Uterus (tissue), 2 donors: ENCODE results near the gene KCNAB1.

Experiments
- CTCF ChIP-seq, 4 experiments: fragments of 200-600 bp in 2 of 4; fragments of 450-650 bp in 2 of 4; sonication (generic) in 2 of 4; IDR thresholded peaks; one replicate each; pipeline ENCODE4 v1.5.1; 2016 to 2019; ENCODE audit warnings: antibody characterized with exemption in 4 of 4, mild to moderate bottlenecking in 2 of 4, moderate library complexity in 1 of 4
- POLR2A ChIP-seq, 2 donors: fragments of 450-650 bp; IDR thresholded peaks; one replicate each; pipeline ENCODE4 v1.6.1; 2016; ENCODE audit warnings: antibody characterized with exemption in 2 of 2, mild to moderate bottlenecking in 1 of 2, moderate library complexity in 1 of 2

DNA sequence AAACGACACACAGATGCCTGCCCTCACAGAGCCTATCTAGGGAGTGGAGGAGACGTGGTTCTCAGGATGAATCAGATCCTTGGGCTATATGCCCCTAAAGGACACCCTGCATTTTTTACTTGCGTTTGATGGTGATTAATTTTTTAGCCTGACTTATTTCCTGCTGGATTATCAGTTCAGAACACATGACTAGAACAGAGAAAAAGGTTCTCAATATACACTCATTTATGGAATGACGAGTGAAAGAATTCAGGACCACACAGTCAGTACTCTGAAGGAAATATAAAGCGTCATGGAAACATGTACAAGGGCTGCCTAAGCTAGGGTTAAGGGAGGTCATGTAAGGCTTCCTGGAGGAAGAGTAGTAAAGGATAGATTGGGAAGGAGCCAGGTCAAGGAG lies 312.8 kb downstream of the KCNAB1 start:
- TF ChIP-seq CTCF (IDR thresholded peaks at IDR 0.05) (no peak), POLR2A (IDR thresholded peaks at IDR 0.05) (no peak)
